Neural cell (in vitro differentiated cells): ENCODE measurements around the gene NUDT9. TPM values are rescaled to one million over a fixed set of nuclear protein-coding genes. Genes with fewer than 3 reads are reported as not detected.

Source experiments
- H2AFZ ChIP-seq: fragments of 200-600, 300-800 bp; sonication (generic), shearing (Covaris generic); 2 replicates; pipeline ENCODE4 v1.6.0; 2014; ENCODE audit warnings: low read depth, mild to moderate bottlenecking, antibody characterized with exemption, low read length, moderate library complexity
- H3F3A ChIP-seq: fragments of 200-600 bp; shearing (Covaris generic); 2 replicates; pipeline ENCODE4 v1.6.1; 2016; ENCODE audit warnings: mild to moderate bottlenecking, moderate library complexity, mixed read lengths, antibody characterized with exemption, low read length; ENCODE audit not compliant: insufficient read depth, poor library complexity, severe bottlenecking
- H3K27ac ChIP-seq: fragments of 200-600, 300-800 bp; sonication (generic), shearing (Covaris generic); 2 replicates; pipeline ENCODE4 v1.5.1; 2014; ENCODE audit warnings: mild to moderate bottlenecking, low read length, moderate library complexity
- H3K27me3 ChIP-seq: fragments of 300-800, 200-600 bp; sonication (generic), shearing (Covaris generic); 2 replicates; pipeline ENCODE4 v1.6.0; 2014; ENCODE audit warnings: mild to moderate bottlenecking, low read depth, low read length, moderate library complexity; ENCODE audit not compliant: insufficient read depth
- H3K36me3 ChIP-seq: fragments of 300-800, 200-600 bp; sonication (generic), shearing (Covaris generic); 2 replicates; pipeline ENCODE4 v1.5.1; 2014; ENCODE audit warnings: mild to moderate bottlenecking, antibody characterized with exemption, low read length, moderate library complexity; ENCODE audit not compliant: insufficient read depth
- H3K4me2 ChIP-seq: fragments of 300-800, 200-600 bp; sonication (generic), shearing (Covaris generic); 2 replicates; pipeline ENCODE4 v1.6.0; 2014; ENCODE audit warnings: mild to moderate bottlenecking, low read length
- H3K4me3 ChIP-seq: fragments of 300-800, 200-600 bp; sonication (generic), shearing (Covaris generic); 2 replicates; pipeline ENCODE4 v1.5.1; 2014; ENCODE audit warnings: mild to moderate bottlenecking, low read length, moderate library complexity
- H3K79me2 ChIP-seq: fragments of 200-600 bp; shearing (Covaris generic); replicated peaks from 2 replicates; pipeline ENCODE4 v1.6.0; 2014; ENCODE audit warnings: mild to moderate bottlenecking, low read length, moderate library complexity; ENCODE audit not compliant: insufficient read depth
- H3K9ac ChIP-seq: fragments of 300-800, 200-600 bp; sonication (generic), shearing (Covaris generic); 2 replicates; pipeline ENCODE4 v1.6.1; 2016; ENCODE audit warnings: mild to moderate bottlenecking, low read length, mixed read lengths
- H3K9me2 ChIP-seq: fragments of 200-600 bp; shearing (Covaris generic); 2 replicates; pipeline ENCODE4 v1.6.1; 2016; ENCODE audit warnings: mild to moderate bottlenecking, low read length, mixed read lengths; ENCODE audit not compliant: insufficient read depth
- H3K9me3 ChIP-seq: fragments of 200-600, 300-800 bp; sonication (generic), shearing (Covaris generic); 2 replicates; pipeline ENCODE4 v1.6.1; 2016; ENCODE audit warnings: mild to moderate bottlenecking, mixed run types, low read length, moderate library complexity, mixed read lengths
- H4K20me1 ChIP-seq: fragments of 200-600 bp; shearing (Covaris generic); 2 replicates; pipeline ENCODE4 v1.6.1; 2016; ENCODE audit warnings: mild to moderate bottlenecking, mixed run types; ENCODE audit not compliant: insufficient read depth
- CTCF ChIP-seq: fragments of 450-650 bp; IDR thresholded peaks from 2 replicates; pipeline ENCODE4 v1.5.1; 2014; ENCODE audit warnings: antibody characterized with exemption, mild to moderate bottlenecking, moderate library complexity; ENCODE audit not compliant: poor library complexity, severe bottlenecking
- EP300 ChIP-seq: fragments of 450-650 bp; conservative IDR thresholded peaks from 2 replicates; pipeline ENCODE4 v1.6.1; 2014; ENCODE audit warnings: antibody characterized with exemption, mild to moderate bottlenecking, moderate library complexity; ENCODE audit not compliant: poor library complexity, severe bottlenecking
- EZH2 ChIP-seq: fragments of 200-600, 300-800 bp; shearing (Covaris generic), sonication (generic); IDR thresholded peaks from 2 replicates; pipeline ENCODE4 v1.6.1; 2014; ENCODE audit warnings: antibody characterized with exemption, low read length, borderline replicate concordance, mild to moderate bottlenecking; ENCODE audit not compliant: insufficient read depth, poor library complexity, severe bottlenecking
- MXI1 ChIP-seq: fragments of 450-650 bp; conservative IDR thresholded peaks from 2 replicates; pipeline ENCODE4 v1.6.1; 2014; ENCODE audit warnings: antibody characterized with exemption, mild to moderate bottlenecking; ENCODE audit not compliant: poor library complexity, severe bottlenecking
- POLR2AphosphoS5 ChIP-seq: IDR thresholded peaks from 2 replicates; pipeline ENCODE4 v1.6.1; 2012
- RAD21 ChIP-seq: fragments of 450-650 bp; conservative IDR thresholded peaks from 2 replicates; pipeline ENCODE4 v1.6.1; 2014; ENCODE audit warnings: antibody characterized with exemption, mild to moderate bottlenecking, moderate library complexity
- REST ChIP-seq: IDR thresholded peaks from 2 replicates; pipeline ENCODE4 v1.6.1; 2012; ENCODE audit warnings: borderline replicate concordance
- SMC3 ChIP-seq: fragments of 450-650 bp; conservative IDR thresholded peaks from 2 replicates; pipeline ENCODE4 v1.6.1; 2014; ENCODE audit warnings: antibody characterized with exemption, mild to moderate bottlenecking, moderate library complexity; ENCODE audit not compliant: poor library complexity
- TAF1 ChIP-seq: IDR thresholded peaks from 2 replicates; pipeline ENCODE4 v1.6.1; 2012; ENCODE audit warnings: low read depth
- polyA plus RNA-seq: library from polyadenylated mRNA; depleted of rRNA; stranded (reverse); fragments of >200 nt; gene quantifications from 2 replicates; pipeline ENCODE4 v1.2.3, GENCODE V29; 2014

NUDT9 gene
- polyA plus RNA-seq, 1 donor from 2014 or later: 25.5 TPM

- Histone ChIP-seq H3K9me2 (no peaks in the 10 kb centered on the region), H3K4me2 (no peak overlapping the region), H3K9me3 (no peaks in the 10 kb centered on the region), H3K9ac (no peak overlapping the region), H3K36me3 (no peaks in the 10 kb centered on the region), H3K27ac (no peak overlapping the region), H3K4me3 (no peak overlapping the region), H4K20me1 (no peaks in the 10 kb centered on the region), H3K27me3 (no peaks in the 10 kb centered on the region), H3F3A (no peaks in the 10 kb centered on the region), H3K79me2 (no peaks in the 10 kb centered on the region), H2AFZ (no peak overlapping the region)
- TF ChIP-seq REST (no peak), RAD21 (no peak), POLR2AphosphoS5 (no peak), TAF1 (no peak), EZH2 (no peak), SMC3 (no peak), EP300 (no peak), MXI1 (no peak), CTCF (no peak)
Observed at GRCh38 chr4:87498446-87498900, 76.1 kb downstream of the NUDT9 start.

GRCh38 chr4:87499403-87500091 lies 77.2 kb downstream of the NUDT9 start:
- H3K4me2 ChIP-seq: no peak overlapping the region
- H3K9ac ChIP-seq: no peak overlapping the region
- H3K79me2 ChIP-seq: no peaks in the 10 kb centered on the region
- H3K4me3 ChIP-seq: no peak overlapping the region
- no peaks in the 10 kb centered on the region for H4K20me1 ChIP-seq
- no peaks in the 10 kb centered on the region for H3K27me3 ChIP-seq
- no peaks in the 10 kb centered on the region for H3K36me3 ChIP-seq
- no peak overlapping the region for H2AFZ ChIP-seq
- TF ChIP-seq TAF1 (no peak), EP300 (no peak)
- no peaks in the 10 kb centered on the region for H3K9me3 ChIP-seq
- H3K27ac ChIP-seq: no peak overlapping the region
- no peaks in the 10 kb centered on the region for H3F3A ChIP-seq
- H3K9me2 ChIP-seq: no peaks in the 10 kb centered on the region
